HG02588 (cell line): Measurements from ENCODE around the gene CAPS.
"Not testable (repeated sequence)": the region's sequence is repeated elsewhere in the genome, so short reads cannot be mapped to it uniquely, and the experiment has no call there.

Source experiments
- ATAC-seq: cut with Tn5 transposase; IDR thresholded peaks from one replicate; pipeline ENCODE4 v1.9.1; 2021; ENCODE audit warnings: mild to moderate bottlenecking, moderate library complexity; ENCODE audit not compliant: unreplicated experiment

Gene CAPS

DNA sequence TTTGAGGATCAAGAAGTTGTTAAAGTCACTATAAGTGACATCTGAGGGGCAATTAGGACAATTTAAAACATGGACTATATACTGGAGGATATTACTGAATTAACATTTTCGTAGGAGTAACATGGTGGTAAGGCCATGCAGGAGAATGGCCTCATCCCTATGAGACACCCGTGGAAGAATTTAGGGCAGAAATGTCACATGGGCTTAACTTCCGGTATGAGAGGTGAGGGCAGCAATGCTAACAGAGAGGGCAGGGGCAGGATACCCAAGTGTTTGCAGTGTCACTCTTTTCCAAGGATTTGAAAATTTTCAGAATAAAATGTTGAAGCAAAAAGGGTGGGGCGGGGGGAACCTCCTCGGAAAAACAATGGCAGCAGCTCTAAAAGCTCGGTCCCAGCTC is 40.2 kb downstream of the CAPS start:
- ATAC-seq = no peak

DNA sequence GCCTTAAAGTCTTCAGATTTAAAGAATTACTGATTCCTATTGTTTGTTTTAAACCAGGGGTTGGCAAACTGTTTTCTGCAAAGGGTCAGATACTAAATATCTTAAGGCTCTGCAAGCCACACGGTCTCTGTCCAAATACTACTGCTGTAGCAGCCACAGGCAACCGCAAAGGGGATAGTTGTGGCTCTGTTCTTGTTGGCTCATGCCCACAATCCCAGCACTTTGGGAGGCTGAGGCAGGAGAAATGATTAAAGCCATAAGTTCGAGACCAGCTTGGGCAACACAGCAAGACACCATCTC is 41.5 kb downstream of the CAPS start:
- ATAC-seq = no peak

DNA sequence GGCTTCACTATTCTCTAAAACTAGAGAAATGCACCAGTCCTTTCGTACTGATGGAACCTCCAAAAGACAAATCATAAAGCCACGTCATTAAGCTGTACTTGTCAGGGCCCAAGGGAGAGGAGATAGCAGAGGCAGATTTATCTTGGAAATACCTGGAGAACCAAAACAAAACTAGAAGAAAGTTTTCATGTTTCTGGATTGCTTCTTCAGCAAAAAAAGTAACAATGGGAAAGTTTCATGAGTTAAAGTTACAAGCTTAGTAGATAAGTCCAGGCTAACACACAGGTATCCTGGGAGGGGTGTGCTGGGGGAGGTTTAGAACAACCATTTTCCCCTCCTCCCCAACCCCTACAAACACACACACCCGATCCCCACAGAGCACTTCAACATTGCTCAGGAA is 42.3 kb downstream of the CAPS start:
- ATAC-seq = no peak

GRCh38 chr19:5956728-5957127 is 42.7 kb downstream of the CAPS start:
- no peak for ATAC-seq

DNA sequence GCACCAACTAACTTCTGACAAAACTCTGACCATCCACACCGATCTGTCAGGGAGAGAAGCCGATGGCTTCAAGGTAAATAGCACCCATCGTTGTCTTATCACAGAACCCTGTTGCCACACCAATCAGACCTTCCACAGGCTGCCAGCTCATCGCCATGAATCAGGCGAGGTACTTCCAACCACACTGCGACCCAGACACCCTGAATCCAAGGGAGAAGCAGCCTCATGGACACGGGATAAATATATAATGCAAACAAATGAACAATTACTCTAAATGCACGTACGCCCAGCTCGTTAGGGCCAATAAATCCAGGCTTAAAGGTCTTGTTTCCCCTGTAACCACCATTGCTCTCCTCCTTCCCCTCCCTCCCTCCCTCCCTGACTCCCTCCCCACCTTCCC is 43.1 kb downstream of the CAPS start:
- ATAC-seq = no peak

DNA sequence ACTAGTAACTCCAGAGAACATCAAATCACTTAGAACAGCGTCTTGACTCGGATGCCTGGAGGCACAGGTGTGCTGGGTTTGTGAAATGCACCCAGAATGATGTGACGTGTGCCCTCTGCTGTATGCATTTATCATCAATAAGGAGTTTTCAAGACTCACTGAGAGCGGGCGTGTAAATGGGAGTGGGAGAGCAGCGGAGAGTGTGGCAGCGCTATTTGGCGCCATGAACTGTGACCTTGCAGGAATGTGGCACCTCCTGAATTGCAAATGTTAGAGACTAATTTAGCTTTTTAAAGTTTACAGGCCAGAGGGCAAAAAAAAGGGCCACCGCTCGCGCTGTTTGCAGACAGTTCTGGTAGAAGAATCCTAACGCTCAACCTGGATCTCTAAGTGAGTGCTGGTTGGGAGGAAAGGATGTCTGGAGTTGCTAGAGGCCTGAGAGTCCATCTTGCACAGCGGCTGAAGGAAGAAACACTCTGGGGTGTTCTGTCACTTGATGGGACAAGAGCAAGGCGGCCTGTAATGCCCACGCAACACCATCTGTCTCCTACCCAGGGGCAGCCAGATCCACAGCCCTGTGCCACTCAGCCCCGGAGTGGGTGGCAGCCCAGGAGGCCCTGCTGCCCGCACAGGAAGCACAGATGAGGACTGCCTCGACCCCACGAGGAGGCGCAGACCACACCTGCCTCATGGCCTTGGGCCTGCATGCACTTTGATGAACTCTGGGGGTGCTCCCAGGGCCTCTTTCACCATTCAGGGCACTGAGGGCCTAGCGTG is 44.2 kb downstream of the CAPS start:
- no peak for ATAC-seq

GRCh38 chr19:5958851-5959122 is 44.7 kb downstream of the CAPS start:
- no peak for ATAC-seq

DNA sequence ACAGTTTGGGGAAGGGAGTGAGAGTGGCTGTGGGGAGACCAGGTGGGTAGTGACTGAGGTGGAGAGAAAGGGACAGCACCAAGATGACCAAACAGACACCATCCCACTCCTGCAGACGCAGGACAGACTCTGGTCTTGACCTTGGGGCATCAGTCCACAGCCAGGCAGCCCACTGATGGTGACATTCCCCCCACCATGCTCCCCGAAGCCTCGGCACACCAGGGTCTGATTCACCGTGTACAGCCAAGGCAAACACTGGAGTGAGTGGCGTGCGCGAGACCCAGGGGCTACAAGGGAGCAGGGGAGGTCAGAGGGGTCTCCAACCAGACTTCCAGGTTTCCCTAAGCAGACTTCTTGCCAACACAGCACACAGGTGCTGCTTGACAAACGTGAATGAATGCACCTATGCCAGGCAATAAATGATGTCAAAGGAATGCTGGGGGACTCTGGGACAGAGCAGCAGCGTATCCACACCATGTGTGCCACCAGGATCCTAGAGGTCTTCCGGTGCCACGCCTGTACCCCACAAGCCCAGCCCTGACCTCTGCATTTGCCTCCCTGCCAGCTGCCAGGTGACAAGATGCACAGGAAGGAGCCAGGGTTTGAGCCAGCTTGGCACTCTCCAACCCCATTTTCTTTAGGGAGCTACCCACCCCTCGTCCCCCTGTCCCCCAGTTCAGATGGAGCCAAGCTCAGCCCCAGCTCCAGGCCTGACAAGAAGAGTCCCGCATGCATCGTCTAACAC is 45.4 kb downstream of the CAPS start:
- ATAC-seq = no peak

GRCh38 chr19:5960005-5961001 is 46.2 kb downstream of the CAPS start:
- ATAC-seq = no peak

DNA sequence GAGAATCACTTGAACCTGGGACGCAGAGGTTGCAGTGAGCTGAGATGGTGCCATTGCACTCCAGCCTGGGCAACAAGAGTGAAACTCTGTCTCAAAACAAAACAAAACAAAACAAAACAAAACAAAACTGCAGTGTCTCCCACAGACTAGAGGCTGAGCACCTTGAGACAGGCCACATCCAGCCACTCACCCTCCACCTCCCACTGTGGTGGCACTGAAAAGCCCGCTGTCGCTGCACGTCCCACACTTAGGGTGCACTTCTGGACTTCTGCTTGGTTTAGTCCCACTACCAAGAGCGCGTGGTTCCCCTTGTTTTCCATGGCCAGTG is 47.6 kb downstream of the CAPS start:
- ATAC-seq = not testable (repeated sequence)

DNA sequence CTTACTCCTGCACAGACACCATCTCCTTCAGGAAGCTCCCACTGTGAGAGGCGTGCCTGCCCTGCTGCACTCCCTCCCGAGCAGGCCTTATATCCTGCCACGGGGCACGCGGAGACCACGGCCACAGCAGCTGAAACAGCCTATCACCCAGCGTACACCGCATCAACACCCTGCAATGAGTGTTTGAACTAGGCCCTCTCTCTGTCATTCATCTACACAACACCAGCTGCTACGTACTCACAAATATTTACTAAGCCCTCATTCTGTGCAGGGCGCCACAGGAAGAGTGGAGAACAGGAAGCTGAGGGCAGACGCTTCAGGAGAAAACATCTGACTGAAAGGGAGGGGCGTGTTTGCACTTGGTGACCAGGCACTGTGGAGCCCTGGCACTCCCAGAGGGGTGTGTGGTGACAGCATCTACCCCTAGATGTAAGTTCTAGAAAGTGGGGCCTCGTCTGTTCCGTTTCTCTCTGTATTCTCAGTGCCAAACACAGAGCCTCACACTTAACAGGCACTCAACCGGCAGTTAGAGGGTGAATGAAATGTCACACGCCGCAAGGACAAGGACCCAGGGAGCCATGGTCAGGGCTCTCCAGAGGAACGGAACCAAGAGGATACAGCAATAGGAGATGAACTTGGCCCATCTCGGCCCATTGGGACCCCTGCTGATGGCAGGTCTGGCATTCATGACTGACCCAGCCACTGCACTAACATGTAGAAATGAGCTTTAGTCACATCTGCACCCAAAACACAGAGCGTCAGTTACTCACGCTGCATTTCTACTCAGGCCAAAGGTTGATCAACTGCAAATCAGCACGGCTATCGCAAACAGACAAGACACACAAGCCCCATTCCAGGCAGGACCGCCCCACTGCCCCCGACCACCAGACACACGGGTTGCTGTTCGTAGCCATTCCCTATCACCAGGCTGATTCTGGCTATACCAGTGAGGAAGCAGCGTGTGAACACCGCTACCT is 48.2 kb downstream of the CAPS start:
- no peak for ATAC-seq

GRCh38 chr19:5963259-5963658 is 49.2 kb downstream of the CAPS start:
- ATAC-seq = not testable (repeated sequence)

GRCh38 chr19:5963855-5964254 is 49.8 kb downstream of the CAPS start:
- ATAC-seq = no peak

DNA sequence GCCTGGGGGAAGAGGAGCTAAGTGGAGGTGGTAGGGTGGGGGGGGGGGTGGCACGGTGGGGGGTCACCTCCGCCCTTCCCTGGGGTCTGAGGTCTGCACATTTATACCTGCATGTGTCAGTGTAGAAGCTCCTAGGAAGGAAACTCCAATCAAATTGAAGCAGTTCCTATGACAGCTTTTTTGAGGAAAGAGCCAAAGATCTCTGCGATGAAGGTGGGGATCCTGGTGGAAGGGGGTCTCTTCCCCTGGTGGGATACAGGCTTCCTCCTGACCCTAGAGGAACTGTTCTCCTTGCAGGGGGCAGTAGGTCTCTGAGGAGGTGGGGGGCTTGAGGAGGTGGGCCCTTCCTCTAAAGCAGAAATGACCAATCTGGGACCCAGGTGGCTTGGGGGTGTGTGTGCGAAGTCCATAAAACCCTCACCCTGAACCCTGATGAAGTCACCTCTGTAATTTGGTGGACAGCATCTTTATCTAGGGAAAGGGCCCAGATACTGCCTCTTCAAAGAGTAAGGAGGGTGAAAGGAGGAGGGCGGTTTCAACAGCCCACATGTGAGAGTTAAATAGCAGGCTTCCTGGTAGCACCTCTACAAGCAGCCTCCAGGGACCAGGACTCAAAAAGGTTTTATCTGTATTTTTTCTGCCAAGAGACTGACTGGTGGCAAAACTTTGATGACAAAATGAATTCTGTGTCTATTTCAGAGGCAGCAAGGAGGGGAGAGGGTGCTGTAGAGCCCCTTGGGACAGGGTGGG is 50.9 kb downstream of the CAPS start:
- no peak for ATAC-seq
